Erythroblast (primary cell): ENCODE data around the gene PYGB.

ENCODE experiments used
- GATA1 ChIP-seq: IDR thresholded peaks from 2 replicates; pipeline ENCODE4 v1.6.1; 2011; ENCODE audit warnings: low read depth, mild to moderate bottlenecking, control low read depth, low read length, moderate library complexity
- POLR2A ChIP-seq: IDR thresholded peaks from 2 replicates; pipeline ENCODE4 v1.6.1; 2011; ENCODE audit warnings: mild to moderate bottlenecking, low read length

GRCh38 chr20:25290646-25291431 is 43.0 kb downstream of the PYGB start:
- TF ChIP-seq POLR2A: no peak
- TF ChIP-seq GATA1: no peak
